Fibroblast of lung (primary cell): ENCODE results near the gene AKAP12. TPM values are rescaled to one million over a fixed set of nuclear protein-coding genes. Genes with fewer than 3 reads are reported as not detected.

Experiments
- DNase-seq, 2 donors: peaks; one replicate each; pipeline versions ENCODE4 v3.0.0 to v3.0.0-alpha.2; 2010; ENCODE audit warnings: low read depth in 2 of 2
- H2AFZ ChIP-seq: 2 replicates; pipeline ENCODE4 v1.5.1; 2012; ENCODE audit warnings: low read length, control low read depth, inconsistent platforms
- H3K27ac ChIP-seq: 2 replicates; pipeline ENCODE4 v1.5.1; 2011; ENCODE audit warnings: low read length, control low read depth; ENCODE audit not compliant: insufficient read depth
- H3K27me3 ChIP-seq: 2 replicates; pipeline ENCODE4 v1.5.1; 2011; ENCODE audit warnings: mild to moderate bottlenecking, low read length; ENCODE audit not compliant: control insufficient read depth, insufficient read depth
- H3K36me3 ChIP-seq: 2 replicates; pipeline ENCODE4 v1.5.1; 2011; ENCODE audit warnings: low read length; ENCODE audit not compliant: control insufficient read depth, insufficient read depth
- H3K4me1 ChIP-seq: 2 replicates; pipeline ENCODE4 v1.5.1; 2011; ENCODE audit warnings: low read length; ENCODE audit not compliant: control insufficient read depth, insufficient read depth; ENCODE audit errors: extremely low read depth
- H3K4me2 ChIP-seq: 2 replicates; pipeline ENCODE4 v1.5.1; 2011; ENCODE audit warnings: low read length, control low read depth; ENCODE audit not compliant: insufficient read depth; ENCODE audit errors: extremely low read depth
- H3K4me3 ChIP-seq, 4 experiments: fragments of 200-600 bp in 1 of 4; sonication (generic) in 1 of 4; replicated peaks in 1 of 4; 2 replicates each; pipeline ENCODE4 v1.5.1; 2011 to 2016; ENCODE audit warnings: low read length in 4 of 4, low read depth in 3 of 4, mild to moderate bottlenecking in 3 of 4, control low read depth in 2 of 4, inconsistent platforms in 1 of 4, mixed read lengths in 1 of 4; ENCODE audit not compliant: insufficient read depth in 1 of 4; ENCODE audit errors: control extremely low read depth in 1 of 4
- H3K79me2 ChIP-seq: 2 replicates; pipeline ENCODE4 v1.5.1; 2012; ENCODE audit warnings: mild to moderate bottlenecking, low read length, inconsistent platforms; ENCODE audit not compliant: control insufficient read depth, insufficient read depth
- H3K9ac ChIP-seq: 2 replicates; pipeline ENCODE4 v1.5.1; 2011; ENCODE audit warnings: mild to moderate bottlenecking, low read length, control low read depth; ENCODE audit not compliant: insufficient read depth
- H3K9me3 ChIP-seq: 2 replicates; pipeline ENCODE4 v1.5.1; 2012; ENCODE audit warnings: low read depth, low read length; ENCODE audit not compliant: control insufficient read depth, insufficient read depth
- H4K20me1 ChIP-seq: 2 replicates; pipeline ENCODE4 v1.5.1; 2011; ENCODE audit warnings: low read length; ENCODE audit not compliant: control insufficient read depth, insufficient read depth; ENCODE audit errors: extremely low read depth
- CTCF ChIP-seq, 2 donors: IDR thresholded peaks in 1 of 2; conservative IDR thresholded peaks in 1 of 2; 1 replicate in 1 of 2; 2 replicates in 1 of 2; pipeline ENCODE4 v1.5.1; 2011 to 2012; ENCODE audit warnings: low read length in 2 of 2, control low read depth in 1 of 2, inconsistent platforms in 1 of 2, low read depth in 1 of 2, mild to moderate bottlenecking in 1 of 2
- EZH2 ChIP-seq: IDR thresholded peaks from 2 replicates; pipeline ENCODE4 v1.5.1; 2012; ENCODE audit warnings: low read length, control low read depth, mild to moderate bottlenecking; ENCODE audit errors: missing control alignments
- polyA plus RNA-seq, 2 donors: library from polyadenylated mRNA; depleted of rRNA in 1 of 2; stranded (reverse) in 1 of 2; unstranded in 1 of 2; fragments of >200 nt; gene quantifications; 2 replicates each; pipeline ENCODE4 v1.2.1, GENCODE V29; 2011 to 2012; ENCODE audit warnings: missing spikeins in 1 of 2
- total RNA-seq: library from RNA; depleted of rRNA; stranded (reverse); fragments of >200 nt; gene quantifications from 2 replicates; pipeline ENCODE4 v1.2.1, GENCODE V29; 2014

Gene AKAP12
- total and polyA plus RNA-seq, 2 donors (not counting 1 experiment from before 2014, with no cell fraction given), result 68.5 to 133 TPM

GRCh38 chr6:151228788-151229400 lies 10.9 kb upstream of the AKAP12 start:
- Histone ChIP-seq H3K4me2 (no peak overlapping the region), H3K9me3 (no peaks in the 10 kb centered on the region), H3K4me1 (no peaks in the 10 kb centered on the region), H3K27ac (no peak overlapping the region), H4K20me1 (no peaks in the 10 kb centered on the region), H3K27me3 (no peaks in the 10 kb centered on the region), H3K79me2 (no peaks in the 10 kb centered on the region), H2AFZ (no peak overlapping the region), H3K36me3 (no peaks in the 10 kb centered on the region), H3K9ac (no peak overlapping the region), H3K4me3 (no peak overlapping the region)
- no peak for DNase-seq
- TF ChIP-seq CTCF (conservative IDR thresholded peaks at IDR 0.05 in 1 of 2, IDR thresholded peaks at IDR 0.05 in 1 of 2; ENCODE audit: low read depth in 1 of 2, low read length in 2 of 2) (no peak), EZH2 (no peak)

DNA sequence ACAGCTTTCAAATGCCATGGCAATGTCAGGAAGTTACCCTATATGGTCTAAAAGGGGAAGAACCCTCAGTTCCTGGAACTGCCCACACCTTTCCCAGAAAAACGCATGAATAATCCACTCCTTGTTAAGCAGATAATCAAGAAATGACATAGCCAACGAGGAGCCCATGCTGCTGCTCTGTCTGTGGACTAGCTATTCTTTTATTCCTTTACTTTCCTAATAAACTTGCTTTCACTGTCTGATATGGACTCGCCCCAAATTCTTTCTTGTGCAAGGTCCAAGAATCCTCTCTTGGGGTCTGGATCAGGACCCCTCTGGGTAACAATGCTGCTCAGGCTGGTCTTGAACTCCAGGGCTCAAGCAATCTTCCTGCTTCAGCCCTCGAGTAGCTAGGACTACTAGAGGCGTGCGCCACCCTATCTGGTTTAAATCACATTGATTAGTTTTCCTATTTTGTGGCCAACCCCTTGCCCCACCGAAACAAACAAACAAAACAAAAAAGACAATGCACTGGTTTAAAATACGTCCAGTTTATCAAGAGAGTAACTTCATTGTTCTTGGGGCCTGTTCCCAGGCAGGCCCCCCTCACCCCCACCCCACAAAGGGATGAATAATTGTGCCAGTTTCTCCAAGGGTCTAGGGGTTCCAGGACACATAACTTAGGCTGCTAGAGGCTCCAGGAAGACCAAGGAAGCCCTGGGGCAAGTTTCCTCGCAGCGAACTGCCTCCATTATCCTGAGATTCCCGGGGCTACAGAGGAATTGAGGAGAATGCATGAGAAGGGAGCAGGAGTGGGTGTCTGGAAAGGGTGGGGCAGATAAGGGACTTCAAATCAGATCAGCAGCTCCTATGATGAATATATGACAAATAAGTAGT lies 10.1 kb upstream of the AKAP12 start:
- H2AFZ ChIP-seq, result no peak overlapping the region
- H3K27me3 ChIP-seq, result no peaks in the 10 kb centered on the region
- no peaks in the 10 kb centered on the region for H3K4me1 ChIP-seq
- no peaks in the 10 kb centered on the region for H3K36me3 ChIP-seq
- no peak overlapping the region for H3K9ac ChIP-seq
- no peak overlapping the region for H3K27ac ChIP-seq
- H4K20me1 ChIP-seq, result no peaks in the 10 kb centered on the region
- DNase-seq, result no peak
- TF ChIP-seq EZH2 (no peak), CTCF (conservative IDR thresholded peaks at IDR 0.05 in 1 of 2, IDR thresholded peaks at IDR 0.05 in 1 of 2; ENCODE audit: low read depth in 1 of 2, low read length in 2 of 2) (no peak)
- no peaks in the 10 kb centered on the region for H3K9me3 ChIP-seq
- no peaks in the 10 kb centered on the region for H3K79me2 ChIP-seq
- no peak overlapping the region for H3K4me2 ChIP-seq
- H3K4me3 ChIP-seq, result no peak overlapping the region

DNA sequence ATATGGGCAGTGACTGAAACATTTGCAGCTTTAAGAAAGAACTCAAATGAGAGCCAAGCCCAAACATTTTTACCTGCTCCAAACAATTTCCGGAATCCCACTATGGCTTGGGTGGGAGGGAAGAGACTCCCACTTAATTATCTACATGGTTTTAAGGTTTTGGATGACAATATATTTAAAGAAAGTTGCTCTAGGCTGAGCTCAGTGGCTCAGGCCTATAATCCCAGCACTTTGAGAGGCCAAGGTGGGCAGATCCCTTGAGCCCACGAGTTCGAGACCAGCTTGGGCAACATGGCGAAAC lies 9.5 kb upstream of the AKAP12 start:
- H3K27ac ChIP-seq, result no peak overlapping the region
- no peaks in the 10 kb centered on the region for H3K36me3 ChIP-seq
- no peak for TF ChIP-seq EZH2
- no peak for TF ChIP-seq CTCF (conservative IDR thresholded peaks at IDR 0.05 in 1 of 2, IDR thresholded peaks at IDR 0.05 in 1 of 2; ENCODE audit: low read depth in 1 of 2, low read length in 2 of 2)
- no peak for DNase-seq
- no peaks in the 10 kb centered on the region for H3K79me2 ChIP-seq
- no peaks in the 10 kb centered on the region for H3K27me3 ChIP-seq
- H3K9ac ChIP-seq, result no peak overlapping the region
- no peak overlapping the region for H3K4me2 ChIP-seq
- no peak overlapping the region for H3K4me3 ChIP-seq
- H2AFZ ChIP-seq, result no peak overlapping the region
- no peaks in the 10 kb centered on the region for H3K9me3 ChIP-seq
- H4K20me1 ChIP-seq, result no peaks in the 10 kb centered on the region
- H3K4me1 ChIP-seq, result no peaks in the 10 kb centered on the region
